ENCODE results near the gene BMP7. TPM values are rescaled to one million over a fixed set of nuclear protein-coding genes. Genes with fewer than 3 reads are reported as not detected.
"Not testable (repeated sequence)": the region's sequence is repeated elsewhere in the genome, so short reads cannot be mapped to it uniquely, and the experiment has no call there.

Gene BMP7
- total RNA-seq, 1 donor from 2014 or later: not detected

DNA sequence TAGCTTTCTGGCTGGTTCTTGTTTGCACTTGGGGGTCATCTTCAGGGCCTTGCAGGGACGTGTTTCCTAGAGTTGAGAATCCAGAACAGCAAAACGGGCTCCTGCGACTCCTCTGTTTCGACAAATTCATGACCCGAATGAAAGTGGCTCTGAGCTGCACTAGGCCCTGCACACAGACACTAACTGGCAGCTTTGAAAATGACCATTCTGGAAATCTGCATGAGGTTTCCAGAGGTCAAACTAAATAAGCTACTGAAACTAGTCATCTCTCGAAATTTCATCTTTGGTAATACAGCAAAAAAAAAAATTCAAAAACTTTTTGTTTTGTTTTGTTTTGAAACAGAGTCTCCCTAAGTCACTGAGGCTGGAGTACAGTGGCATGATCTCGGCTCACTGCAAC is 15.5 kb upstream of the BMP7 start:
- Mint-ChIP-seq H3K4me3 (ENCODE audit: low read depth) (no peak overlapping the region), H3K9me3 (no peaks in the 10 kb centered on the region), H3K4me1 (ENCODE audit: low read depth) (no peaks in the 10 kb centered on the region), H3K36me3 (ENCODE audit: low read depth) (no peaks in the 10 kb centered on the region), H3K27ac (no peak overlapping the region), H3K27me3 (ENCODE audit: low read depth) (peaks cover 21% of the 10 kb centered on the region)
- intact Hi-C loops (cut with micrococcal nuclease): no loop called here
- DNase-seq (ENCODE audit: low spot score): no peak

DNA sequence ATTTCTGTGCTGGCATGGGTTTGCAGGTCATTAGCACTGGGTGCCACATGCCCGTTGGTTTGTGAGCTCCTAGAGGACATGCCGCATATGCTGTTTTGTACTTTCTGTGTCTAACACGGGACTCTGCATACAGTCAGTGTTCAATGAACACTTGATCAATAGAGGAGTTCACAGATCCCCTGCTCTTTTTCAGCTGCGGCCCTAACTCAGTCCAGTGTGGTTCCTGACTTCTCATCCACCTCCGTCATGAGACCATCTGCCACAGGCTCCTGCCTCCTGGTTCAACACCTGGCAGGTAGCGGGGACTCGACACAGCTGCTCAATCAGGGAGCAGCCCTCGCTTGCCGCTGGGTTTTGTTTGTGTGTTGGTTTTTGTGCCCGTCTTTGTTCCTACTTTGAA is 13.8 kb upstream of the BMP7 start:
- DNase-seq (ENCODE audit: low spot score): no peak
- Mint-ChIP-seq H3K4me1 (ENCODE audit: low read depth) (no peaks in the 10 kb centered on the region), H3K36me3 (ENCODE audit: low read depth) (no peaks in the 10 kb centered on the region), H3K27me3 (ENCODE audit: low read depth) (peaks cover 26% of the 10 kb centered on the region), H3K4me3 (ENCODE audit: low read depth) (no peak overlapping the region), H3K27ac (no peak overlapping the region), H3K9me3 (no peaks in the 10 kb centered on the region)
- intact Hi-C loops (cut with micrococcal nuclease): no loop called here

DNA sequence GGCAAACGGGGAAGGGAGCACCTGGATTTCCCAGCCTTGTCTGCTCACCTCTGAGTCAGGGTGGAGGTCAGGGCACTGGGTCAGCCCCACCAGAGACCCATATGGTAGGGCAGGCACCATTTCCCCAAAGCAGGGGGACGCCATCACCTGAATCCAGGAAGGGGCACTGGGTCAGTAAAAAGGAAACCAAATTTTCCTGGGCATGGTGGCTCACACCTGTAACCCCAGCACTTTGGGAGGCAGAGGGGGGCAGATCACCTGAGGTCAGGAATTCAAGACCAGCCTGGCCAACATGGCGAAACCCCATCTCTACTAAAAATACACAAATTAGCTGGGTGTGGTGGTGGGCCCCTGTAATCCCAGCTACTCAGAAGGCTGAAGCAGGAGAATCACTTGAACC is 13.1 kb upstream of the BMP7 start:
- DNase-seq (ENCODE audit: low spot score); H3K27ac Mint-ChIP-seq; H3K4me3 Mint-ChIP-seq (ENCODE audit: low read depth): not testable (repeated sequence)

DNA sequence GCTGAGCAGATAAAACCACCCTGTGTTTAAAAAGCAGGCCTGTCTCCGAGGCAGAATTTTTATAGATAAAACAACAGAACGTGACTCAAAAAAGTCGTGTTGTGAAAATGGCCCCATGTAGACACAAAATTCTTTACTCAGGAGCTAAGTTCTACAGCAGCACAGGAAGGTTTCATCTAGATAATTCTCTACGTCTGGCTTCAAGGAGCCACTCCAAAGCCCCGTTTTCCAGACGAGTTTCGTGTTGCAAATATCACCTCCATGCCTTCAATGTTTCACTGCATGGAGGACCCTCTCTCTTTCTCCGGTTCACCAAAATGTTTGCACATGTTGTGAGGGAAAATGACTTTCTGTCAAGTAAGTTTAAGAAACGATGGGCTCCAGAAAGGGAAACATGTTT is 12.0 kb upstream of the BMP7 start:
- H3K9me3 Mint-ChIP-seq: no peaks in the 10 kb centered on the region
- DNase-seq (ENCODE audit: low spot score): no peak
- no peaks in the 10 kb centered on the region for H3K36me3 Mint-ChIP-seq (ENCODE audit: low read depth)
- no peaks in the 10 kb centered on the region for H3K4me1 Mint-ChIP-seq (ENCODE audit: low read depth)
- intact Hi-C loops (cut with micrococcal nuclease): no loop called here
- no peak overlapping the region for H3K27ac Mint-ChIP-seq
- H3K27me3 Mint-ChIP-seq (ENCODE audit: low read depth): peaks cover 30% of the 10 kb centered on the region
- H3K4me3 Mint-ChIP-seq (ENCODE audit: low read depth): no peak overlapping the region

More for the DNA sequence above, 13.1 kb upstream of the BMP7 start:
- intact Hi-C loops (cut with micrococcal nuclease); H3K4me1 Mint-ChIP-seq (ENCODE audit: low read depth); H3K9me3 Mint-ChIP-seq; H3K36me3 Mint-ChIP-seq (ENCODE audit: low read depth): not testable (repeated sequence)
- H3K27me3 Mint-ChIP-seq (ENCODE audit: low read depth): peaks cover 30% of the 10 kb centered on the region

DNA sequence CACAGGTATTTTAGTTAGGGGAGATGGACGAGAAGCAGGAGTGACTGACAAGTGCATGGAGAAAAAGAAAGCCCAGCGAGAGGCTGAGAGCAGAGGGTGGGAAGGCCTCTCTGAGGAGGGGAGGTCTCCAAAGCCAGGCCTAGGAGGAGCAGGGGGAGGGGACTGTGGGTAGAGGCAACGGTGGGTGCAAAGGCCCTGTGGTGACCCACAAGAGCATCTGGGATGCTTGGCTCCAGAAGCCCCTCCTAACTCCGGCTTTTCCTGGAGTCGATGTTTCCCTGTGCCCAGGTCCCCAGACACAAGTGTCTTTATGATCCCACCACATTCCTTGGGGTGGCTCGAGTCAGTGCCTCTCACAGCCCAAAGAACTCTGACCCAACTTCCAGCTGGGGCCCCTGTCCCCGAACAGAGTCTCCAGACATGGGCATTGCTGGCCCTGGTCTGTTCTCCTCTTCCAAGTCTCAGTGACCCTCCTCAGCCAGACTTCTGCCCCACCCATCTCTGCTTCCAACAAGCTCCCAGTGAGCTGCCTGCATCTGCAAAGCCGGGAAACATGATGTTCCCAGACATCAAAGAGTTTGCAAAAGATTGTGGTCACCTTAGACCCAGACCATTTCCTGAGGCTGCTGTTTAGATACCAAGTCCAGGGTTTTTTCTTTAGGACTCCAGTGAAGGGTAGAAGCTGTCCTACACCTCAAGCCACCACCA is 11.1 kb upstream of the BMP7 start:
- Mint-ChIP-seq H3K27ac (no peak overlapping the region), H3K4me1 (ENCODE audit: low read depth) (no peaks in the 10 kb centered on the region), H3K27me3 (ENCODE audit: low read depth) (peaks cover 25% of the 10 kb centered on the region), H3K9me3 (no peaks in the 10 kb centered on the region), H3K36me3 (ENCODE audit: low read depth) (no peaks in the 10 kb centered on the region), H3K4me3 (ENCODE audit: low read depth) (no peak overlapping the region)
- DNase-seq (ENCODE audit: low spot score): no peak
- intact Hi-C loops (cut with micrococcal nuclease): no loop called here

DNA sequence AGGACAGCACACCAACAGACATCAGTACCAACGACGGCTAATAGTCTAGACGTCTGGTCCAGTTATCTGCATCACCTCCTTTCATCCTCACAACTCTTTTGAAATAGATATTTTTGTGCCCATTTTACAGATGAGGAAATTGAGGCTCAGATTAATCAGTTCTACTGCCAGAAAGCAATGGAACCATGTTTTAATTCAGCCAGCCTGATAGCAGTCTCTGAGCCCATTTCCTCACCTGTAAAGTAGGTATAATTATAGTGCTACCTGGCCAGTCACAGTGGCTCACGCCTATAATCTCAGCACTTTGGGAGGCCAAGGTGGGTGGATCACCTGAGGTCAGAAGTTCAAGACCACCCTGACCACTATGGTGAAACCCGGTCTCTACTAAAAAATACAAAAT is 9.8 kb upstream of the BMP7 start:
- peaks cover 33% of the 10 kb centered on the region for H3K27me3 Mint-ChIP-seq (ENCODE audit: low read depth)
- no peak for DNase-seq (ENCODE audit: low spot score)
- no peaks in the 10 kb centered on the region for H3K36me3 Mint-ChIP-seq (ENCODE audit: low read depth)
- no peaks in the 10 kb centered on the region for H3K9me3 Mint-ChIP-seq
- no peak overlapping the region for H3K4me3 Mint-ChIP-seq (ENCODE audit: low read depth)
- H3K27ac Mint-ChIP-seq: no peak overlapping the region
- intact Hi-C loops (cut with micrococcal nuclease): no loop called here
- H3K4me1 Mint-ChIP-seq (ENCODE audit: low read depth): no peaks in the 10 kb centered on the region

DNA sequence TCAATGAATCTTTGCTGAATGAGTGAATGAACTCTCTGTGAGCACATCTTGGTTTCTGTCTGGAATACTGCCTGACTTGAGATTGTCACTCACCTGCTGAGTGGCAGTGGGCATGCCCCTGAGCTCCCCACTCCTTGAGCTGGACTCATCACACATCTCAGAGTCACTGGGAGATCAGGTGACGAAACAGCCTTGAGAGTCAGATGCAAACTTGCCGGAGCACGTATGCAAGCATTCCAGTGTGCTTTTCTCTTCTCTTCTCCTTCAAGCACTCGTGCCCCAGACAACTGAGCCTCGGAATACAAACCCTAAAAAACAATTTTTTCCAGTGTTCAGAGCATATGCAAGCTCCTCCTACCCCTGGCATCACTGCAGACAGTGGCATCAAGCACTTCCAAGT is 9.4 kb upstream of the BMP7 start:
- no peaks in the 10 kb centered on the region for H3K36me3 Mint-ChIP-seq (ENCODE audit: low read depth)
- H3K27me3 Mint-ChIP-seq (ENCODE audit: low read depth): peaks cover 37% of the 10 kb centered on the region
- H3K4me1 Mint-ChIP-seq (ENCODE audit: low read depth): no peaks in the 10 kb centered on the region
- H3K9me3 Mint-ChIP-seq: no peaks in the 10 kb centered on the region
- H3K4me3 Mint-ChIP-seq (ENCODE audit: low read depth): no peak overlapping the region
- intact Hi-C loops (cut with micrococcal nuclease): no loop called here
- DNase-seq (ENCODE audit: low spot score): no peak
- H3K27ac Mint-ChIP-seq: no peak overlapping the region

DNA sequence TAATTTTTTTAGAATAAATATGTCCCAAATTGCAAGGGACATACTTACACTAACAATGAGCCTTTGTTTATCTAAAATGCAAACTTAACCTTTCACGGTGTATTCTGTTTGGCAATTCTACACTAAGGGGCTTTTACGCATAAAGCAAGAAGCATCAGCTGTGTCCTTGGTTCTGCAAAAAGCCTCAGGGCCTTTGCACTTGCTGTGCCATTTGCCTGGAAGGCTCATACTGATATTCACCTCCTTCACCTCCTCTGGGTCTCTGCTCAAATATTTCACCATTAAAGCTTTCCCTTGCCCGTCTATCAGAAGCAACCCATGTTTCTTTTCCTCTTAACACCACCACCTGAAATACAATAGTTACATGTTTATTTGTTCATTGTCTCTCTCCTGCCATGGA is 8.9 kb upstream of the BMP7 start:
- Mint-ChIP-seq H3K36me3 (ENCODE audit: low read depth) (no peaks in the 10 kb centered on the region), H3K4me3 (ENCODE audit: low read depth) (no peak overlapping the region), H3K27ac (no peak overlapping the region), H3K9me3 (no peaks in the 10 kb centered on the region), H3K4me1 (ENCODE audit: low read depth) (no peaks in the 10 kb centered on the region), H3K27me3 (ENCODE audit: low read depth) (peaks cover 37% of the 10 kb centered on the region)
- intact Hi-C loops (cut with micrococcal nuclease): no loop called here
- DNase-seq (ENCODE audit: low spot score): no peak

DNA sequence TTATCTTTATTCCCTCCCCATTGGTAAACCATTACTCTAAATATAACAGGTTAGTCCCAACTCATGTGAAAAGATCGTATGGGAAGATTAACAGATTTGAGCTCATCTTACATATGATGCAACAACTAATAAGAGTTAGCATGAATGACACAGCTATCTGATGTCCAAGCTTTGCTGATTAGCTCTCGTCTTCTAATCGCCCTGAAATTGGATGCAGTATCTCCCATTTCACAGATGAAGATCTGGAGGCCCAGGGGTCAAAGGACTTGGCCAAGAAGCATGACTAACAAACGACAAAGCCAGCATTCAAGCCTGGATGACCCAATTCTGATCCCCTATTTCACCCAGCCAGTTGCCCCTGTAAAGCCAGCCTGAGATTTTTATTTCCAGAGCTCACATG is 8.4 kb upstream of the BMP7 start:
- no peak overlapping the region for H3K27ac Mint-ChIP-seq
- no peaks in the 10 kb centered on the region for H3K9me3 Mint-ChIP-seq
- intact Hi-C loops (cut with micrococcal nuclease): no loop called here
- no peaks in the 10 kb centered on the region for H3K36me3 Mint-ChIP-seq (ENCODE audit: low read depth)
- no peak for DNase-seq (ENCODE audit: low spot score)
- peaks cover 39% of the 10 kb centered on the region for H3K27me3 Mint-ChIP-seq (ENCODE audit: low read depth)
- no peaks in the 10 kb centered on the region for H3K4me1 Mint-ChIP-seq (ENCODE audit: low read depth)
- H3K4me3 Mint-ChIP-seq (ENCODE audit: low read depth): no peak overlapping the region

DNA sequence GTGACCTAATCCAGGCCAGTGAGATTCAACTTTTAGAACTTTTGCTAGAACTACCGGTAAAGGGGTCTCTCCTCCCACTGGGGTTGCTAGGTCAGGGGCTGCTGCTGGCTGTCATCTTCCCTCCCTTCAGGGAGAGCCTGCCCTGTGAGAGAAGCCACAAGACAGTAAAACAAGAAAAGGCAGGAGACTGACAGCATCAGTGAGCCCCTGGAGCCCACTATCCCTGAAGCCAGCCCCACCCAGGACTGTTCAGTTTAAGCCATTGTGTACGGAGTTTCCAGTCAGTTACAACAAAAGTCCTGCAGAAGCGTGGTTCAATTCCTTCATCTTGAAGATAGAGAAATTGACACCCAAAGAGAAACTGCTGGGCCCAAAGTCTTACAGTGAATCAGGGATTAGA is 7.9 kb upstream of the BMP7 start:
- Mint-ChIP-seq H3K9me3 (no peaks in the 10 kb centered on the region), H3K4me3 (ENCODE audit: low read depth) (no peak overlapping the region), H3K27me3 (ENCODE audit: low read depth) (peaks cover 45% of the 10 kb centered on the region), H3K36me3 (ENCODE audit: low read depth) (no peaks in the 10 kb centered on the region), H3K27ac (no peak overlapping the region), H3K4me1 (ENCODE audit: low read depth) (no peaks in the 10 kb centered on the region)
- intact Hi-C loops (cut with micrococcal nuclease): no loop called here
- no peak for DNase-seq (ENCODE audit: low spot score)

DNA sequence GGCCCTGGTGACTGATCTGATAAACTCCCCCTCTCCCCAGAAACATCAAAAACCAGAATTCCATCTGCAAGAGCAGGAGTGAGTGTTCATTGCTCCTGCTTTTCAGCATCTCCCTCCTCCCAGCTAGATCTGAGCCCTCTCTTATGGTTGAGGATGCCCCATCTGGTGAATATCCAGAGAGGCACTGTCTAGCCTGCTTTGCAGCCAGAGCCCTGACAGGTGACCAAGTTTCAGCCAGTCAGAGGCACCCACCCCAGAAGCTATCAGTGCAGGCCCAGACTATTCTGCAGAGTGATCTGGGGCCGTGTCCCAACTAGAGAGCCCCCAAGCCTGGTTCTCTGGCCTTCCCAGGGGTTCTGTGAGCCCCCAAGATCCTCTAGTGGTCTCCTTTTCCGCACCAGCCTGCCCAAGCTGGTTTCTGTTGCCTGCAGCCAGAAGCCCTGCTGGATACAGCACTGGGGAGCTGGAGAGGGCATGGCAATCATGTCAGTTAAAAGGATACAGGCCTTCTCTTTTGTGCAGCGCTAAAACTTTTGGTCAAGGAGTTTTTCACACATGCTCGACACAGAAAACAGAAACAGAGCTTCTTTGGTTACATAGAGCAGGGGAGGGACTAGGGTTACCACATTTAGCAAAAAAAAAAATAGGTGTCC is 6.6 kb upstream of the BMP7 start:
- Mint-ChIP-seq H3K4me3 (ENCODE audit: low read depth) (no peak overlapping the region), H3K27ac (no peak overlapping the region), H3K4me1 (ENCODE audit: low read depth) (no peaks in the 10 kb centered on the region), H3K36me3 (ENCODE audit: low read depth) (no peaks in the 10 kb centered on the region), H3K9me3 (no peaks in the 10 kb centered on the region), H3K27me3 (ENCODE audit: low read depth) (peaks cover 56% of the 10 kb centered on the region)
- intact Hi-C loops (cut with micrococcal nuclease): no loop called here
- DNase-seq (ENCODE audit: low spot score): no peak

DNA sequence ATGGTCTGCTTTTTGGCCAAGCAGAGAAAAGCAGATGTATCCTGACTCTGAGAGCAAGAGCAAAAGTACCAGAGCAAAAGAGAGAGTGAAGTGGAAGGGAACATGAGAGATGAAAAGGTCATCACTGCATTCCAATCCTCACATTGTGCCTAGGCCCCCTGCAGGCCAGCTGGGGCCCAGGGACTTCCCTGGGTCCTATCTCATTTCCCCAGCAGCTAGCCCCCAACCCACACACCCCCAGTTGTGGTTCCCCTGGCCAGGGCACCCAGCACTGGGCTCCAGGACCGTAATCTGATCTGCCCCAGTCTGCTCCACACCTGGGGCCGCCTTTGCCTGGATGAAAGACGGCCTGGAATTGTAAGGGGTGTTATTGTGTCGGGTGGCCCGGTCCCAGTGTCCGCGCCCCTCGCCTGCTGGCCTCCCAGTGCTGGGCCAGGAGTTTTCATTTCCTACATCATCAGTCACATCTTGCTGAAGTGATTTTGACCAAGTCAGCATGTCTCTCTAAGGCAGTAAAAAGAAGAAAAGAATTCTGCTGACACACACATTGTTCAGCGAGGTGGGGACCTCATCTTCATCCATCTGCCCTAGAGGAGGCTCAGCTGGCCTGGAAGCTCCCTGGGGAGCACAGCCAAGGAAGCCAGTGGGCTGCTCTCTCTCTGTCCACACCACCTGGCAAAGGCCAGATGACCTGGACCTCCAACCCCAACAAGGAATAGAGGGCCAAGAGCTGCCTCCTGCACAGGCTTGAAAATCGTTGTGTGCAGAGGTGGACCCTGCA is 4.0 kb upstream of the BMP7 start:
- Mint-ChIP-seq H3K4me1 (ENCODE audit: low read depth) (peaks cover 3% of the 10 kb centered on the region), H3K27ac (no peak overlapping the region), H3K36me3 (ENCODE audit: low read depth) (no peaks in the 10 kb centered on the region), H3K9me3 (no peaks in the 10 kb centered on the region), H3K27me3 (ENCODE audit: low read depth) (peaks cover 64% of the 10 kb centered on the region), H3K4me3 (ENCODE audit: low read depth) (no peak overlapping the region)
- DNase-seq (ENCODE audit: low spot score): no peak
- intact Hi-C loops (cut with micrococcal nuclease): no loop called here

All from activated T-helper 2 cell treated with anti-CD3 and anti-CD28 coated beads, Interferon-gamma antibody, Interleukin-2, Interleukin-4, amounts not matched to agents 10 μg/mL and 5 μg/mL and 100 μg/mL, durations not matched to agents 14 hours and 24 hours and 36 hours (primary cell).